ENCODE results near the gene GDF10. TPM values are rescaled to one million over a fixed set of nuclear protein-coding genes. Genes with fewer than 3 reads are reported as not detected.

The GDF10 gene
- polyA plus RNA-seq, 1 of the 3 experiments (the other 2 are of a cell fraction), result 0.02 TPM

DNA sequence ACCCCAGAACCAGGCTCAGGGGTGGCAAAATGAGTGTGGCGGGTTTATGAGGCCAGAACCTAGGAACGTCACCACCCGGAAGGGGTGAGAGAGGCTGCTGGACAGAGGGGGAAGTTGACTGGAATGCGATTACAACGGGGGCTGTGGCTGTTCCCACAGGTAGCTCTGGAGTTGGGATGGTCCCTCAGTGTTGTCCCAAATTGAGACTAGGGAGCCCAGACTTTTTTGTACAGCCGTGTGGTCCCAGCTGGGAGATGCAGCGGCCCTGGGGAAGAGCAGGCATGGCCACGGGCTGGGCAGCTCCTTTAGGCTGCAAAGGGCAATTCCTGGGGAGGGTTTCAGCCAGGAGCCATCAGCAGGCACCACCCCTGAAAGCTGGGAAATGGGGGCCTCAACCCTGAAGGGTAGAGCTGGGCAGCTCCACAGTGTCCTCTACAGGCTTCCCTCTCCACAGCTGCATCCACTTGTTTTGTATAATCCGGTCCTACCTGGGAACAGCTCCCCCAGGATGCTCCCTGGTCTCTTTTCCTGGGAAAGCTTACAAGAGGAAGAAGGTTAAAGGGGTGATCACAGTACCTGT, 11.0 kb upstream of the GDF10 start:
- TF ChIP-seq TCF12 (IDR thresholded peaks at IDR 0.05), result no peak
- CTCF ChIA-PET, result interaction anchor here (1.0 to 1.7 kb wide), 4 partner anchors 23 to 264 kb away, joined by 3 to 8 read pairs (median 6); no protein-coding TSS in a partner anchor
- Histone ChIP-seq H3K4me3 (ENCODE audit: low read depth in 2 of 2, low read length in 1 of 2) (no peak overlapping the region), H3K36me3 (replicated peaks in 1 of 2; ENCODE audit: control insufficient read depth in 1 of 2, insufficient read depth in 2 of 2, low read length in 1 of 2) (no peaks in the 10 kb centered on the region), H4K20me1 (ENCODE audit: insufficient read depth) (no peaks in the 10 kb centered on the region), H3F3A (replicated peaks; ENCODE audit: insufficient read depth) (no peaks in the 10 kb centered on the region), H3K9ac (no peak overlapping the region), H3K79me2 (ENCODE audit: insufficient read depth) (no peaks in the 10 kb centered on the region), H3K4me2 (no peak overlapping the region), H3K27me3 (ENCODE audit: insufficient read depth) (no peaks in the 10 kb centered on the region), H3K9me2 (no peaks in the 10 kb centered on the region), H3K9me3 (no peaks in the 10 kb centered on the region), H3K27ac (ENCODE audit: low read depth in 2 of 2, low read length in 1 of 2) (peak overlapping the region in 1 of 2 experiments; percentile 53; a peak in 1 of 4 replicates), H3K4me1 (ENCODE audit: control insufficient read depth in 1 of 2, insufficient read depth in 2 of 2, low read depth in 1 of 2, low read length in 1 of 2) (peaks cover 0 to 45% of the 10 kb centered on the region in 2 experiments; a peak in 1 of 4 replicates), H2AFZ (ENCODE audit: low read depth) (no peak overlapping the region)
- 67% methylated on average over 5 of the region's 9 CpGs for WGBS (ENCODE audit: low lambda C conversion rate)
- no peak for DNase-seq
- POLR2A ChIA-PET, result no interaction called here

DNA sequence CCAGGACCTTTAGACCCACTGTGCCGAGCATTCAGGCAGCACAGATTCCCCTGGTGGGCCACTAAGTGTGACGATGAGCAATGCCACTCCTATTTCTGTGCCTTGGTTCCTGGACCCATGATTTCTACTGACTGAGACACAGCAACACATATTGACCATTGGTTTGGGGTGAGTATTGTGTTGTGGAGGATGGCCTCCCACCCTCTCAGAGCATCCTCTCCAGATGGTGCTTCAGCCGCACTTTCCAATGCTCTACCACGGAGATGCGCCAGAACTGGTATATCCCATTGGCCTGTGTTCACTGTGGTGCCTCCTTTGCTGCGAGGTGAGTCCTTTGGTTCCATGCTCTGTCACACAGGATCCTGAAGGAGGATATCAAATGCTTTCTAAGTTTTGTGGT, 10.1 kb upstream of the GDF10 start:
- WGBS (ENCODE audit: low lambda C conversion rate), result 70% methylated on average over 6 of the region's 6 CpGs

DNA sequence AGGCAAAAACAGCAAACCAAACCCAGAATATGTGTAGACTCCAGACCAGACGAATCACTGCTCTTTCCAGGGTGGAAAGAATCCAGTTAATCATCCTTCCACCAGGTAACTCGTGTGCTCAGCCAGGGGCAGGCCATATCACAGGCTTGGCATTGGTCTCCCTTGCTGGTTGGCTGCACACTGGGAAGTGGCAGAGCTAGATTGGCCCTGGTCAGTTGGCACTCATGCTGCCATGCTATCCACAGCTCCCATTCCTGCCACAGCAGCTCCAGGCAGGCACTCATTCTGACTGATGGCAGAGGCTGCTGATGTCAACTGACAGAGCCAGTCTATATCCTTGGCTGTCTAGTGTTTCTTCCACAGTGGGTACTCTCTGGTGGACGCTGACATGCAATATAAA, 9.7 kb upstream of the GDF10 start:
- Histone ChIP-seq H3K4me3 (ENCODE audit: low read depth in 2 of 2, low read length in 1 of 2) (no peak overlapping the region), H3K9me3 (no peaks in the 10 kb centered on the region), H4K20me1 (ENCODE audit: insufficient read depth) (no peaks in the 10 kb centered on the region), H3F3A (replicated peaks; ENCODE audit: insufficient read depth) (no peaks in the 10 kb centered on the region), H3K79me2 (ENCODE audit: insufficient read depth) (no peaks in the 10 kb centered on the region), H3K4me2 (no peak overlapping the region), H3K27ac (ENCODE audit: low read depth in 2 of 2, low read length in 1 of 2) (no peak overlapping the region; a peak in 1 of 4 replicates), H3K4me1 (ENCODE audit: control insufficient read depth in 1 of 2, insufficient read depth in 2 of 2, low read depth in 1 of 2, low read length in 1 of 2) (peaks cover 0 to 45% of the 10 kb centered on the region in 2 experiments; a peak in 1 of 4 replicates), H3K36me3 (replicated peaks in 1 of 2; ENCODE audit: control insufficient read depth in 1 of 2, insufficient read depth in 2 of 2, low read length in 1 of 2) (no peaks in the 10 kb centered on the region), H3K27me3 (ENCODE audit: insufficient read depth) (no peaks in the 10 kb centered on the region; the same call in none of the 2 replicates), H2AFZ (ENCODE audit: low read depth) (no peak overlapping the region), H3K9ac (no peak overlapping the region), H3K9me2 (no peaks in the 10 kb centered on the region)
- CTCF ChIA-PET, result interaction anchor here (1.7 kb wide), 1 partner anchor 266 kb away, joined by 7 read pairs; no protein-coding TSS in a partner anchor
- TF ChIP-seq MXI1 (IDR thresholded peaks at IDR 0.05; ENCODE audit: low read depth, low read length), result no peak
- TF ChIP-seq, protein P1, sequence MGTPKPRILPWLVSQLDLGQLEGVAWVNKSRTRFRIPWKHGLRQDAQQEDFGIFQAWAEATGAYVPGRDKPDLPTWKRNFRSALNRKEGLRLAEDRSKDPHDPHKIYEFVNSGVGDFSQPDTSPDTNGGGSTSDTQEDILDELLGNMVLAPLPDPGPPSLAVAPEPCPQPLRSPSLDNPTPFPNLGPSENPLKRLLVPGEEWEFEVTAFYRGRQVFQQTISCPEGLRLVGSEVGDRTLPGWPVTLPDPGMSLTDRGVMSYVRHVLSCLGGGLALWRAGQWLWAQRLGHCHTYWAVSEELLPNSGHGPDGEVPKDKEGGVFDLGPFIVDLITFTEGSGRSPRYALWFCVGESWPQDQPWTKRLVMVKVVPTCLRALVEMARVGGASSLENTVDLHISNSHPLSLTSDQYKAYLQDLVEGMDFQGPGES (IDR thresholded peaks at IDR 0.05; ENCODE audit: low read depth, low read length), result no peak
- POLR2A ChIA-PET, result no interaction called here
- DNase-seq, result no peak
- WGBS (ENCODE audit: low lambda C conversion rate), result 0% methylated on average over 3 of the region's 3 CpGs

More for the DNA sequence above, 10.1 kb upstream of the GDF10 start:
- Histone ChIP-seq H3K79me2 (ENCODE audit: insufficient read depth) (no peaks in the 10 kb centered on the region), H4K20me1 (ENCODE audit: insufficient read depth) (no peaks in the 10 kb centered on the region), H3K4me2 (no peak overlapping the region), H3K9ac (no peak overlapping the region), H3K9me2 (no peaks in the 10 kb centered on the region), H3K27ac (ENCODE audit: low read depth in 2 of 2, low read length in 1 of 2) (no peak overlapping the region; a peak in 1 of 4 replicates), H3K27me3 (ENCODE audit: insufficient read depth) (no peaks in the 10 kb centered on the region; the same call in none of the 2 replicates), H2AFZ (ENCODE audit: low read depth) (no peak overlapping the region), H3F3A (replicated peaks; ENCODE audit: insufficient read depth) (no peaks in the 10 kb centered on the region), H3K9me3 (no peaks in the 10 kb centered on the region), H3K4me1 (ENCODE audit: control insufficient read depth in 1 of 2, insufficient read depth in 2 of 2, low read depth in 1 of 2, low read length in 1 of 2) (peaks cover 0 to 45% of the 10 kb centered on the region in 2 experiments; a peak in 1 of 4 replicates), H3K36me3 (replicated peaks in 1 of 2; ENCODE audit: control insufficient read depth in 1 of 2, insufficient read depth in 2 of 2, low read length in 1 of 2) (no peaks in the 10 kb centered on the region), H3K4me3 (ENCODE audit: low read depth in 2 of 2, low read length in 1 of 2) (no peak overlapping the region)
- POLR2A ChIA-PET, result no interaction called here
- TF ChIP-seq YY1 (IDR thresholded peaks at IDR 0.05; ENCODE audit: low read depth) (no peak), EP300 (IDR thresholded peaks at IDR 0.05; ENCODE audit: borderline replicate concordance in 1 of 2, low read depth in 1 of 2, low read length in 1 of 2) (no peak), RCOR1 (IDR thresholded peaks at IDR 0.05; ENCODE audit: low read length) (no peak)
- TF ChIP-seq, protein P2, sequence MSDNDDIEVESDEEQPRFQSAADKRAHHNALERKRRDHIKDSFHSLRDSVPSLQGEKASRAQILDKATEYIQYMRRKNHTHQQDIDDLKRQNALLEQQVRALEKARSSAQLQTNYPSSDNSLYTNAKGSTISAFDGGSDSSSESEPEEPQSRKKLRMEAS (IDR thresholded peaks at IDR 0.05; ENCODE audit: low read depth), result no peak
- TF ChIP-seq, protein P3, sequence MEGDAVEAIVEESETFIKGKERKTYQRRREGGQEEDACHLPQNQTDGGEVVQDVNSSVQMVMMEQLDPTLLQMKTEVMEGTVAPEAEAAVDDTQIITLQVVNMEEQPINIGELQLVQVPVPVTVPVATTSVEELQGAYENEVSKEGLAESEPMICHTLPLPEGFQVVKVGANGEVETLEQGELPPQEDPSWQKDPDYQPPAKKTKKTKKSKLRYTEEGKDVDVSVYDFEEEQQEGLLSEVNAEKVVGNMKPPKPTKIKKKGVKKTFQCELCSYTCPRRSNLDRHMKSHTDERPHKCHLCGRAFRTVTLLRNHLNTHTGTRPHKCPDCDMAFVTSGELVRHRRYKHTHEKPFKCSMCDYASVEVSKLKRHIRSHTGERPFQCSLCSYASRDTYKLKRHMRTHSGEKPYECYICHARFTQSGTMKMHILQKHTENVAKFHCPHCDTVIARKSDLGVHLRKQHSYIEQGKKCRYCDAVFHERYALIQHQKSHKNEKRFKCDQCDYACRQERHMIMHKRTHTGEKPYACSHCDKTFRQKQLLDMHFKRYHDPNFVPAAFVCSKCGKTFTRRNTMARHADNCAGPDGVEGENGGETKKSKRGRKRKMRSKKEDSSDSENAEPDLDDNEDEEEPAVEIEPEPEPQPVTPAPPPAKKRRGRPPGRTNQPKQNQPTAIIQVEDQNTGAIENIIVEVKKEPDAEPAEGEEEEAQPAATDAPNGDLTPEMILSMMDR (IDR thresholded peaks at IDR 0.05), result no peak
- DNase-seq, result no peak
- CTCF ChIA-PET, result interaction anchor here (1.0 to 1.7 kb wide), 4 partner anchors 22 to 265 kb away, joined by 3 to 8 read pairs (median 5); no protein-coding TSS in a partner anchor
